Gastroesophageal sphincter (tissue), 3 donors: ENCODE data around the gene DNPH1.

ENCODE experiments used
- POLR2A ChIP-seq, 2 donors: fragments of 450-650 bp; IDR thresholded peaks; one replicate each; pipeline ENCODE4 v1.6.1; 2017; ENCODE audit warnings: antibody characterized with exemption in 2 of 2, mild to moderate bottlenecking in 2 of 2, moderate library complexity in 1 of 2
- TF ChIP-seq, protein P1 (sequence below), 4 experiments: fragments of 200-600 bp in 2 of 4; fragments of 450-650 bp in 2 of 4; sonication (generic) in 1 of 4; IDR thresholded peaks; one replicate each; pipeline ENCODE4 v1.5.1; 2017 to 2019; ENCODE audit warnings: antibody characterized with exemption in 4 of 4, mild to moderate bottlenecking in 2 of 4, moderate library complexity in 2 of 4

DNA sequence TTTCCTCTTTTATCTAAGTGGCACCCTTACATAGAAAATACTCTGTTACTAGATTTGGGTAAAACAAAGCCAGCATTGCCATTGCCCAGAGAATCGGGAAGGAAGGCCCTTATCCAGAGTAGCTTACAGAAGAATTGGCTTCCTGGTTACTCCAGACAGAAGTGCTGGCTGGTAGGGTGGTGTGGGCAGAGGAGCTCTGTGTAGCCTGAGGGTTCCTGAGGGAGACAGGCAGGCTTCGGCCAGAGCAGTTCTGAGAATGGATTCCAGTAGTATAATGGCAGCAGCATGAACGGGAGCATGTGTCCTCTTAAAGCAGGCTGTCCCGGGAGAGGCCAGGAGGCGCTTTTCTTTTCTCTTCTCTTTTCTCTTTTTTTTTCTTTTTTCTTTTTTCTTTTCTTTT, 35.4 kb downstream of the DNPH1 start:
- no peak for TF ChIP-seq POLR2A (IDR thresholded peaks at IDR 0.05)
- TF ChIP-seq, protein P1, sequence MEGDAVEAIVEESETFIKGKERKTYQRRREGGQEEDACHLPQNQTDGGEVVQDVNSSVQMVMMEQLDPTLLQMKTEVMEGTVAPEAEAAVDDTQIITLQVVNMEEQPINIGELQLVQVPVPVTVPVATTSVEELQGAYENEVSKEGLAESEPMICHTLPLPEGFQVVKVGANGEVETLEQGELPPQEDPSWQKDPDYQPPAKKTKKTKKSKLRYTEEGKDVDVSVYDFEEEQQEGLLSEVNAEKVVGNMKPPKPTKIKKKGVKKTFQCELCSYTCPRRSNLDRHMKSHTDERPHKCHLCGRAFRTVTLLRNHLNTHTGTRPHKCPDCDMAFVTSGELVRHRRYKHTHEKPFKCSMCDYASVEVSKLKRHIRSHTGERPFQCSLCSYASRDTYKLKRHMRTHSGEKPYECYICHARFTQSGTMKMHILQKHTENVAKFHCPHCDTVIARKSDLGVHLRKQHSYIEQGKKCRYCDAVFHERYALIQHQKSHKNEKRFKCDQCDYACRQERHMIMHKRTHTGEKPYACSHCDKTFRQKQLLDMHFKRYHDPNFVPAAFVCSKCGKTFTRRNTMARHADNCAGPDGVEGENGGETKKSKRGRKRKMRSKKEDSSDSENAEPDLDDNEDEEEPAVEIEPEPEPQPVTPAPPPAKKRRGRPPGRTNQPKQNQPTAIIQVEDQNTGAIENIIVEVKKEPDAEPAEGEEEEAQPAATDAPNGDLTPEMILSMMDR (IDR thresholded peaks at IDR 0.05): no peak
